HG03432 (cell line): Measurements from ENCODE around the gene C17orf50.
"Not testable (repeated sequence)": the region's sequence is repeated elsewhere in the genome, so short reads cannot be mapped to it uniquely, and the experiment has no call there.

Experiments
- ATAC-seq: cut with Tn5 transposase; IDR thresholded peaks from one replicate; pipeline ENCODE4 v1.9.1; 2021; ENCODE audit warnings: mild to moderate bottlenecking, moderate library complexity; ENCODE audit not compliant: unreplicated experiment

Gene C17orf50

GRCh38 chr17:35751541-35751940, 9.1 kb upstream of the C17orf50 start:
- ATAC-seq: not testable (repeated sequence)

GRCh38 chr17:35752471-35752870, 8.2 kb upstream of the C17orf50 start:
- no peak for ATAC-seq

GRCh38 chr17:35752945-35753764, 7.5 kb upstream of the C17orf50 start, which contains the start of gene GAS2L2:
TSS of gene GAS2L2 (minus strand) at chr17:35753239. CDS start at chr17:35752850, 389 bp downstream.
- no peak for ATAC-seq

GRCh38 chr17:35757243-35757642, 3.4 kb upstream of the C17orf50 start:
- no peak for ATAC-seq

- ATAC-seq: no peak
Observed at GRCh38 chr17:35761601-35762000, 914 bp downstream of the C17orf50 start.

DNA sequence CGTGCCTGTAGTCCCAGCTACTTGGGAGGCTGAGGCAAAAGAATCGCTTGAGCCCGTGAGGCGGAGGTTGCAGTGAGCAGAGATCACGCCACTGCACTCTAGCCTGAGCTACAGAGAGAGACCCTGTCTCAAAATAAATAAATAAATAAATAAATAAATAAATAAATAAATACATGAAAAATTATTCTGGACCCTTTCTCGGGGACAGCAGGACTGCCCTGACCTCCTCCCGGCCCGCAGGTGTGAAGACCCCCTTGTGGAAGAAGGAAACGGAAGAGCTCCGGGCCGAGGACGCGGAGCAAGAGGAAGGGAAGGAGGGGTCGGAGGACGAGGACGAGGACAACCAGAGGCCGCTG, 3.1 kb downstream of the C17orf50 start:
- no peak for ATAC-seq

DNA sequence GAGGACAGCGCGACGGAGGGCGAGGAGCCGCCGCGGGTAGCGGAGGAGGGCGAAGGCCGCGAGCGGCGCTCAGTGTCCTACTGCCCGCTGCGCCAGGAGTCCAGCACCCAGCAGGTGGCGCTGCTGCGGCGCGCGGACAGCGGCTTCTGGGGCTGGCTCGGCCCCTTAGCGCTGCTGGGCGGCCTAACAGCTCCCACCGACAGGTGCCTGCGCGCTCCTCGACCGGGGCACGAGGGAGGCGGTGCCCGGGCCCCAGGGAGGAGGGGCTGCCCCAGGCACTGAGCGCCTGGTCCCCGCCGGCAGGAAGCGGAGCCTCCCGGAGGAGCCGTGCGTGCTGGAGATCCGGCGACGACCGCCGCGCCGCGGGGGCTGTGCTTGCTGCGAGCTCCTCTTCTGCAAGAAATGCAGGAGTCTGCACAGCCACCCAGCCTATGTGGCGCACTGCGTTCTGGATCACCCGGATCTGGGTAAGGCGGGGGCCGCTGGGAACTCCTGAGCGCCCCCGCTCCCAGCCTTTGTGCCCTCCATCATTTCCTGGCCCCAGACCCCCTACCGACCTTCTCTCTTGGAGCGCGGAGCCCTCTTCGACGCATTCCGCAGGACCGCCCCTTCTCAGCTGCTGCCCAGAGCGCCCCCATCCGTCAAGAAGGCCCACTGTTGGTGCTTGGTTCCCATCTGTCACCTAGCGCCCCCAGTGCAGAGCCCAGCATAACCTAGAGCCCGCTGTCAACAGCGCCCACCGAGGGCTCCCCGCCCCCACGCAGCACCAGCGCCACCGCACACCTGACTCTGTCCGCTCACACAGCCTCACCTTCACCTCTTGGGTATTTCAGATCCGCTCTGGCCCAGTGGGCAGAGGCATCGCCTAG, 3.7 kb downstream of the C17orf50 start:
- peak; percentile 91 for ATAC-seq

DNA sequence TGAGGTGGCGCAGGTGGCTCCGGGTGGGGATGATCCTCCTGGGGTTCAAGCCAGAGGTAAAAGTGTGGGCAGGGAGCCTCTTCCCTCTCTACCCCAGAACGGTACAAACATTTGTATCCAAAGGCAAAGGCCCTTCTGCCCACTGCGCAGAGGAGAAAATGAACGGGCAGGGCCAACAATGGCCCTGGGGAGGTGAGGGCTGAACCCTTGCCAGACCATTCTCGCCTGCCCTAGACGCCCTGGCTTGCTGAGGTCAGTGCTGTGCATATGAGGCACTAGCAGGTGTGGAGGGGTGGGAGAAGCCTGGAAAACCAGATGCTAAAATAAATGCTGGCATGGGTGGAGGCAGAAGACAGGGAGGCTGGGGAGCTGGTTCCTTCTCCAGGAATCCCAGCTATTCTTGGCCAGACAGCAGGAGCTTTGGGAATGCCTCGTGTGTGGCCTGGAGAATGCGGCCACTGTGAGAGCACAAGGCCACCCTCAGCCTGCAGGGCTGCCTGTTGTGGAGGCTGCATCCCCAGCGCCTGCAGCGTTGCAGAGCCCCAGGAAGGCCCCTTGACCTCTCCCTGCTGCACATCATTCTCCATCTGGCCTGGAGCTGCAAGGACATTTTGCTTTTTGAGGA, 4.5 kb downstream of the C17orf50 start:
- ATAC-seq: no peak

GRCh38 chr17:35765756-35766488, 5.2 kb downstream of the C17orf50 start:
- no peak for ATAC-seq

DNA sequence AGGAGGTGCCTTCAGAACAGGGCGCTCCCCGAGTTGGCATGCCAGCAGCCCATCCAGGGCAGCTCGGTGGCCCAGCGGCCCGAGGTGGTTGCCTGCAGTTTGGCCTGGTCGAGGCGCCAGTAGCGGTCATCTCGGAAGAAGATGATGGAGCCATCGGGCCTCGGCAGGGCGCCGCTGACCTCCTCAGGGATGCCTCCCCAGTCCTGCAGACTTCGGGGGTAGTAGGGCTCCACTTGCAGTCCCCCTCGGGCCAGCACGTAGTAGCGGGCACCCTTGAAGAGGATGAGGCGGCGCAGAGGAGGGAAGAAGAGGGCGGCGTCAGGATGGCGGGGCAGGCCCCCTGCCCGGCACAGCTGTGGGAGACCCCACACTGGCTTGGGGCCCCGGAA, 5.8 kb downstream of the C17orf50 start:
- no peak for ATAC-seq

DNA sequence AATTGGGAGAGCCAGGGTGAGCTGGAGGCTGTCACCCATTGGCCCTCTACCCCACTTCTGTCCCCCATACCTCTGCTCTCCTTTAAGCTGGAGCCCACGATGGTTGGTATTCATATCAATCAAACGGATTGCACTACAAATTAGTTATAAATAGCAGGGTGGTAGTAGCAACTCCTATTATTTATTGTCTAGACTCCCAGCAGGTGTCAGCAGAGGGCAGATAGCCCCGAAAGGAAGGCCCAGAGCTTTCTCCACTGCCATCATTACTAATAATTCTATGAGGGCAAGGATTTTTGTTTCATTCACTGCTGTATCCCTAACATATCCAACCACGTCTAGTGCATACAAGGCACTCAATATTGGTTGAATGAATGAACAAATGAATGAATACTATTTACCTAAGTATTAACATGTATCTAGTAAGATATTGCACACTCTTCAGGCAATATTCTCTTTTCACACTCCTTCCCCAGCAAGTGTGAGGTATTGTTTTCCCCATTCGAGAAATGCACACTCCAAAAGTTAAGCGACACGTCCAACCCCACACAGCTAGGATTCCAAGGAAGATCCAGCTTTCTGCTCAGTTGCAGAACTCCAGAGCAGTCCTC, 6.3 kb downstream of the C17orf50 start:
- no peak for ATAC-seq

DNA sequence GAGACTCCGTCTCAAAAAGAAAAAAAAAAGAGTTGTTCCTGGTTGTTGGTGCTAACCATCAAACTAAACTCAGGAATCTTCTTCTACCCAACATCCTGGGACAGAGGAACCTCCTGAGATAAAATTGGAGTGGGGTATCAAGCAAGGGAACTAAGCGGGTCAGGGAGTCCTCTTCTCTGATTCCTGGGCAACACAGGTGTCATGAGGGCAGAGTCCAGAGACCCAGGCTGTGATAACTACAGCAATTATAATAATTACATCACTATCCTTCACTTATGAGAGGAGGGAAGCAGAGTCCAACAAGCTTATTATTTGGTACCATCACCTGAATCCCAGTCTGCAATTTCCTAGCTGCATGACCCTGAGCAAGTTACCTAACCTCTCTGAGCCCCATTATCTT, 8.1 kb downstream of the C17orf50 start:
- no peak for ATAC-seq

GRCh38 chr17:35769895-35770486, 9.3 kb downstream of the C17orf50 start:
- no peak for ATAC-seq

- no peak for ATAC-seq
Observed at GRCh38 chr17:35773129-35773528, 12.4 kb downstream of the C17orf50 start.

DNA sequence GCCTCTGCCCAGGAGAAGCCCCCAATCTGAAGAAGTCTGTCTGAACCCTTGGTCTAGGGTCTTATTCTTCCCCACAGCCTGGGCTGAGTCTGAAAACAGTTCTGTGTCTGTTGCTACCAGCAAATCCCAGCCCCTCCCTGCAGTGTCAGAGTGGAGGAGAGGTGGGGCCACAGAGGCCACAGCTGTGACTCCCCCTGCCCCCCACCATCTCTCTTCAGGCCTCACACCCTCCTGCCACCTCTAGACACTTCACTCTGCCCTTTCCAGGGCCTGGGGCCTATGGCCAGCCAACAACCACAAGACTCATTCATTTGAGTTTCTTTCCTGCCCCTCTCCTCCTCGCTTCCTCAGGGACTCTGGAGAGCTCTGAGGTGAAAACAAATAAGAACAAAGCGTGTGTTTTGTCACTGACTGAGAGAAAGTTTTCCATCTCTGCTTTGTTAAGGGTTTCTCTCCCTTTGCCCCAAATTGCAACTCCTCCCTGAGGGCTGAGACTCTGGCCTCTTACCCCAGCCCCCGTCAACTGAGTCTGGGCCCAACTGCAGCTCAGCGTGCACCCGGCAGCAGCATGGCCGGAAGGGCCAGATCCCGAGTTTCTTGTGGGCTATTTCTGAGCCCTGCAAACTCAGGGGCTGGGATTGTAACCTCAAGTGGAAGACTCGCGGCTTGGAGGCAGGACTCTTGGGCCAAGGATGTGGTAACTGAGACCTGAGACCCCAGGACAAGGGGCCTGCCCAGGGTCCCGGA, 13.2 kb downstream of the C17orf50 start:
- no peak for ATAC-seq

GRCh38 chr17:35774499-35774898, 13.8 kb downstream of the C17orf50 start:
- ATAC-seq: no peak

- no peak for ATAC-seq
Observed at GRCh38 chr17:35775039-35775438, 14.4 kb downstream of the C17orf50 start.

- no peak for ATAC-seq
Observed at GRCh38 chr17:35775583-35775982, 14.9 kb downstream of the C17orf50 start.

- no peak for ATAC-seq
Observed at GRCh38 chr17:35778641-35779196, 18.0 kb downstream of the C17orf50 start.
